ENCODE data around the gene PDXK. TPM values are rescaled to one million over a fixed set of nuclear protein-coding genes. Genes with fewer than 3 reads are reported as not detected.

PDXK gene
- total and polyA plus RNA-seq, 10 of the 15 experiments (the other 5 are each of a cell fraction or from before 2014, with no cell fraction given): 3.7 to 141 (median 60.0) TPM

GRCh38 chr21:43810505-43811261, 91.8 kb downstream of the PDXK start:
- Histone ChIP-seq H3K9ac (ENCODE audit: control insufficient read depth, insufficient read depth, low read length) (peak overlapping the region; percentile 55), H3K9me3 (replicated peaks; ENCODE audit: control insufficient read depth, insufficient read depth, low read length) (no peaks in the 10 kb centered on the region), H3K27me3 (replicated peaks in 1 of 2; ENCODE audit: control insufficient read depth in 2 of 2, insufficient read depth in 2 of 2, low read length in 1 of 2) (no peaks in the 10 kb centered on the region), H4K20me1 (ENCODE audit: control insufficient read depth, insufficient read depth) (no peaks in the 10 kb centered on the region), H3K4me3 (no peak overlapping the region), H3K79me2 (ENCODE audit: control insufficient read depth, insufficient read depth, low read length) (peaks cover 7% of the 10 kb centered on the region), H3K27ac (ENCODE audit: control insufficient read depth, insufficient read depth) (peak overlapping the region; percentile 50), H3K4me1 (ENCODE audit: control insufficient read depth, insufficient read depth, low read length) (peaks cover 44% of the 10 kb centered on the region), H3K4me2 (ENCODE audit: control insufficient read depth, insufficient read depth) (peak overlapping the region; percentile 82), H2AFZ (ENCODE audit: control insufficient read depth, low read depth, low read length) (peak overlapping the region; percentile 79), H3K36me3 (ENCODE audit: control insufficient read depth in 2 of 2, insufficient read depth in 2 of 2, low read length in 1 of 2) (peaks cover 0 to 2% of the 10 kb centered on the region in 2 experiments; a peak in 2 of 4 replicates)
- POLR2A ChIA-PET: interaction anchor here (0.9 to 1.1 kb wide), 2 partner anchors 26 to 162 kb away, joined by 3 read pairs; no protein-coding TSS in a partner anchor
- DNase-seq (ENCODE audit: low read depth, low spot score) (peak; percentile 51), FAIRE-seq (peak; percentile 75), ATAC-seq (peak; percentile 91)
- no TSS peak for BruUV-seq (replicated peaks)
- SMC1A ChIA-PET (ENCODE audit: uncharacterized antibody, unreplicated experiment): interaction anchor here (0.8 to 3.3 kb wide), 7 partner anchors 8 to 165 kb away, joined by 3 to 16 read pairs (median 3); no protein-coding TSS in a partner anchor
- RAD21 ChIA-PET (ENCODE audit: unreplicated experiment): interaction anchor here (0.7 to 3.6 kb wide), 7 partner anchors 52 to 131 kb away, joined by 3 to 21 read pairs (median 4); no protein-coding TSS in a partner anchor
- in situ Hi-C loops (cut with MboI): no loop called here
- intact Hi-C loops (cut with micrococcal nuclease; ENCODE audit: unreplicated experiment): loop anchor here (1.0 kb wide), 4 partner anchors 54 to 165 kb away; no protein-coding TSS in a partner anchor
- CTCF ChIA-PET: interaction anchor here (0.6 to 4.5 kb wide), 10 partner anchors 53 to 487 kb away, joined by 3 to 39 read pairs (median 4); no protein-coding TSS in a partner anchor
- 12% methylated on average over 21 of the region's 23 CpGs for whole genome bisulfite sequencing (ENCODE audit: insufficient coverage, insufficient replicate concordance, low lambda C conversion rate, missing lambda C conversion rate)
- TF ChIP-seq SPI1 (IDR thresholded peaks at IDR 0.05; ENCODE audit: borderline replicate concordance, insufficient read depth, low read depth, low read length) (peak; percentile 7; the same call in 1 of the 2 replicates), NR2F1 (conservative IDR thresholded peaks at IDR 0.05) (peak; percentile 87), STAT1 (conservative IDR thresholded peaks at IDR 0.05) (peak; percentile 31; the same call in 1 of the 2 replicates), MLLT1 (IDR thresholded peaks at IDR 0.05) (peak; percentile 45; the same call in 1 of the 2 replicates), NKRF (conservative IDR thresholded peaks at IDR 0.05) (no peak), DPF2 (IDR thresholded peaks at IDR 0.05) (peak; percentile 35; the same call in 1 of the 2 replicates), EGR1 (IDR thresholded peaks at IDR 0.05; ENCODE audit: borderline replicate concordance in 1 of 2, low read depth in 2 of 2, low read length in 2 of 2) (no peak), MEF2B (IDR thresholded peaks at IDR 0.05; ENCODE audit: partially characterized antibody, poor library complexity, severe bottlenecking) (peak; percentile 39), YY1 (IDR thresholded peaks at IDR 0.05; ENCODE audit: low read depth, low read length) (peak; percentile 73), ZNF24 (IDR thresholded peaks at IDR 0.05) (peak; percentile 25; the same call in 1 of the 2 replicates), RB1 (IDR thresholded peaks at IDR 0.05; ENCODE audit: borderline replicate concordance) (peak; percentile 60; the same call in 1 of the 2 replicates), ZNF207 (IDR thresholded peaks at IDR 0.05; ENCODE audit: borderline replicate concordance) (peak; percentile 64; the same call in 1 of the 2 replicates), RELB (IDR thresholded peaks at IDR 0.05; ENCODE audit: low read depth) (peak; percentile 32; the same call in 1 of the 2 replicates), CTCF (IDR thresholded peaks at IDR 0.05 in 2 of 3, conservative IDR thresholded peaks at IDR 0.05 in 1 of 3; ENCODE audit: control insufficient read depth in 2 of 3, extremely low read depth in 1 of 3, insufficient read depth in 1 of 3, low read depth in 3 of 3, low read length in 3 of 3) (peak; percentile 98 to 99 (median 99))

Data from GM12878 (cell line).